SK-N-SH (cell line): ENCODE data around the gene KRTAP22-2.

ENCODE experiments used
- CHD2 ChIP-seq: fragments of 150-350 bp; IDR thresholded peaks from 2 replicates; pipeline ENCODE4 v1.6.1; 2018; ENCODE audit warnings: low read length; ENCODE audit not compliant: partially characterized antibody
- EP300 ChIP-seq, 2 experiments: IDR thresholded peaks; 2 replicates each; pipeline versions ENCODE4 v1.4.0 to v1.6.1; 2012; ENCODE audit warnings: borderline replicate concordance in 1 of 2, low read depth in 1 of 2, low read length in 1 of 2
- GABPA ChIP-seq: IDR thresholded peaks from 2 replicates; pipeline ENCODE4 v1.4.0; 2012; ENCODE audit warnings: low read depth, mild to moderate bottlenecking
- MAX ChIP-seq: IDR thresholded peaks from 2 replicates; pipeline ENCODE4 v1.4.0; 2012; ENCODE audit warnings: low read depth
- MXI1 ChIP-seq: IDR thresholded peaks from 2 replicates; pipeline ENCODE4 v1.6.1; 2012; ENCODE audit warnings: mild to moderate bottlenecking, low read depth, low read length, improper control_type of control experiment
- RCOR1 ChIP-seq: fragments of 150-350 bp; IDR thresholded peaks from 2 replicates; pipeline ENCODE4 v1.6.1; 2017; ENCODE audit warnings: antibody characterized with exemption, low read length
- RFX5 ChIP-seq: IDR thresholded peaks from 2 replicates; pipeline ENCODE4 v1.6.1; 2012; ENCODE audit warnings: mild to moderate bottlenecking, improper control_type of control experiment, low read length
- RXRA ChIP-seq: IDR thresholded peaks from 2 replicates; pipeline ENCODE4 v1.4.0; 2012; ENCODE audit warnings: low read depth, mild to moderate bottlenecking, borderline replicate concordance
- TAF1 ChIP-seq: IDR thresholded peaks from 2 replicates; pipeline ENCODE4 v1.6.1; 2012; ENCODE audit warnings: low read depth, mild to moderate bottlenecking, low read length, moderate library complexity, borderline replicate concordance
- TF ChIP-seq, protein P1 (sequence below): fragments of 200-600 bp; sonication (generic); IDR thresholded peaks from 2 replicates; pipeline ENCODE4 v1.6.1; 2017; ENCODE audit warnings: antibody characterized with exemption, mild to moderate bottlenecking, moderate library complexity
- TF ChIP-seq, protein P2 (sequence below): IDR thresholded peaks from 2 replicates; pipeline ENCODE4 v1.4.0; 2012; ENCODE audit warnings: low read depth, borderline replicate concordance

DNA sequence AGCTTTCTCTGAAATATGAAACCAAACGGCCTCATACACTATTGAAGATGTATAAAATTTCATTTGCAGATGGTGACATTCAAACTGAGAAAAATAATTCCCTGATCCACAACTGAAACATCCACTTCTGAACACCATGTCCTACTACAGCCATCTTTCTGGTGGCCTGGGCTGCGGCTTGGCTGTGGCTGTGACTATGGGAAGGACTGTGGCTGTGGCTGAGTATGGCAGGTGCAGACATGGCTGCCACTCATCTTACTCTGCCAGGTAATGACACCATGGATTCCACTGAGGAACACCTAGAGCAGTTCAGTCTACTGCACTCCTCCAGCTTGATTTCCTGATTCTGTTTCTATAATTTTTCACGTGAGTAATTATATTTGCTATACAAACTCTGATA lies 30.3 kb upstream of the KRTAP22-2 start, which contains the start of gene KRTAP20-4:
- TF ChIP-seq GABPA (no peak), MAX (no peak), TAF1 (no peak), RFX5 (no peak), MXI1 (no peak), RCOR1 (no peak), EP300 (IDR thresholded peaks at IDR 0.05; ENCODE audit: borderline replicate concordance in 1 of 2, low read depth in 1 of 2, low read length in 1 of 2) (no peak), CHD2 (no peak), RXRA (no peak)
- TF ChIP-seq, protein P1, sequence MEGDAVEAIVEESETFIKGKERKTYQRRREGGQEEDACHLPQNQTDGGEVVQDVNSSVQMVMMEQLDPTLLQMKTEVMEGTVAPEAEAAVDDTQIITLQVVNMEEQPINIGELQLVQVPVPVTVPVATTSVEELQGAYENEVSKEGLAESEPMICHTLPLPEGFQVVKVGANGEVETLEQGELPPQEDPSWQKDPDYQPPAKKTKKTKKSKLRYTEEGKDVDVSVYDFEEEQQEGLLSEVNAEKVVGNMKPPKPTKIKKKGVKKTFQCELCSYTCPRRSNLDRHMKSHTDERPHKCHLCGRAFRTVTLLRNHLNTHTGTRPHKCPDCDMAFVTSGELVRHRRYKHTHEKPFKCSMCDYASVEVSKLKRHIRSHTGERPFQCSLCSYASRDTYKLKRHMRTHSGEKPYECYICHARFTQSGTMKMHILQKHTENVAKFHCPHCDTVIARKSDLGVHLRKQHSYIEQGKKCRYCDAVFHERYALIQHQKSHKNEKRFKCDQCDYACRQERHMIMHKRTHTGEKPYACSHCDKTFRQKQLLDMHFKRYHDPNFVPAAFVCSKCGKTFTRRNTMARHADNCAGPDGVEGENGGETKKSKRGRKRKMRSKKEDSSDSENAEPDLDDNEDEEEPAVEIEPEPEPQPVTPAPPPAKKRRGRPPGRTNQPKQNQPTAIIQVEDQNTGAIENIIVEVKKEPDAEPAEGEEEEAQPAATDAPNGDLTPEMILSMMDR: no peak
- TF ChIP-seq, protein P2, sequence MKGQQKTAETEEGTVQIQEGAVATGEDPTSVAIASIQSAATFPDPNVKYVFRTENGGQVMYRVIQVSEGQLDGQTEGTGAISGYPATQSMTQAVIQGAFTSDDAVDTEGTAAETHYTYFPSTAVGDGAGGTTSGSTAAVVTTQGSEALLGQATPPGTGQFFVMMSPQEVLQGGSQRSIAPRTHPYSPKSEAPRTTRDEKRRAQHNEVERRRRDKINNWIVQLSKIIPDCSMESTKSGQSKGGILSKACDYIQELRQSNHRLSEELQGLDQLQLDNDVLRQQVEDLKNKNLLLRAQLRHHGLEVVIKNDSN: no peak
